ENCODE results near the gene PARD3B. TPM values are rescaled to one million over a fixed set of nuclear protein-coding genes. Genes with fewer than 3 reads are reported as not detected.

Gene PARD3B
- total RNA-seq, 1 experiment from 2014 or later: 3.9 TPM

- DNase-seq (peak; percentile 26), ATAC-seq (peak; percentile 87)
- Histone ChIP-seq H4K20me1 (ENCODE audit: low read length) (no peaks in the 10 kb centered on the region), H3K36me3 (ENCODE audit: low read depth, low read length) (no peaks in the 10 kb centered on the region), H3K27me3 (ENCODE audit: low read length) (no peaks in the 10 kb centered on the region), H3K4me2 (ENCODE audit: low read length) (no peak overlapping the region), H2AFZ (ENCODE audit: low read length) (no peak overlapping the region), H3K4me1 (ENCODE audit: insufficient read depth, low read length) (0 out of 2 replicates have a peak, but pooled peaks cover 8% of the 10 kb centered on the region), H3K79me2 (ENCODE audit: low read length) (no peaks in the 10 kb centered on the region), H3K9me3 (ENCODE audit: low read length) (no peaks in the 10 kb centered on the region), H3K9ac (ENCODE audit: low read length) (no peak overlapping the region), H3K27ac (ENCODE audit: low read length) (no peak overlapping the region), H3K4me3 (ENCODE audit: low read length) (no peak overlapping the region), H3F3A (ENCODE audit: low read length, unreplicated experiment) (no peaks in the 10 kb centered on the region), H3K9me2 (replicated peaks; ENCODE audit: low read length) (no peaks in the 10 kb centered on the region)
- POLR2A ChIA-PET (ENCODE audit: unreplicated experiment): interaction anchor here (0.6 kb wide), 1 partner anchor 682 kb away, joined by 3 read pairs; the partner anchor contains the start of genes EEF1B2 and NDUFS1
- CTCF ChIA-PET: interaction anchor here (0.7 kb wide), 1 partner anchor 28 kb away, joined by 4 read pairs; no protein-coding TSS in a partner anchor
- BruUV-seq (replicated peaks): no TSS peak
- TF ChIP-seq EZH2 (IDR thresholded peaks at IDR 0.05; ENCODE audit: low read length, unreplicated experiment) (no peak), EZH2phosphoT487 (IDR thresholded peaks at IDR 0.05; ENCODE audit: borderline replicate concordance, low read length) (no peak), CTCF (conservative IDR thresholded peaks at IDR 0.05; ENCODE audit: low read depth, low read length) (no peak)
- intact Hi-C loops (cut with micrococcal nuclease): loop anchor here (1.0 to 5.0 kb wide), 2 partner anchors 47 to 200 kb away; no protein-coding TSS in a partner anchor
Measured at GRCh38 chr2:205477016-205477705, 931.9 kb downstream of the PARD3B start.

- Histone ChIP-seq H3K4me3 (ENCODE audit: low read length) (no peak overlapping the region), H3K4me2 (ENCODE audit: low read length) (no peak overlapping the region), H3K4me1 (ENCODE audit: insufficient read depth, low read length) (0 out of 2 replicates have a peak, but pooled peaks cover 8% of the 10 kb centered on the region), H3K36me3 (ENCODE audit: low read depth, low read length) (no peaks in the 10 kb centered on the region), H3K27me3 (ENCODE audit: low read length) (no peaks in the 10 kb centered on the region), H3K79me2 (ENCODE audit: low read length) (no peaks in the 10 kb centered on the region), H3K27ac (ENCODE audit: low read length) (no peak overlapping the region), H3K9me3 (ENCODE audit: low read length) (no peaks in the 10 kb centered on the region), H3K9me2 (replicated peaks; ENCODE audit: low read length) (no peaks in the 10 kb centered on the region), H2AFZ (ENCODE audit: low read length) (no peak overlapping the region), H4K20me1 (ENCODE audit: low read length) (no peaks in the 10 kb centered on the region), H3F3A (ENCODE audit: low read length, unreplicated experiment) (no peaks in the 10 kb centered on the region), H3K9ac (ENCODE audit: low read length) (no peak overlapping the region)
- intact Hi-C loops (cut with micrococcal nuclease): no loop called here
- ChIA-PET CTCF (no interaction called here), POLR2A (ENCODE audit: unreplicated experiment) (interaction anchor here (0.5 kb wide), 1 partner anchor 9 kb away, joined by 3 read pairs; no protein-coding TSS in a partner anchor)
- BruUV-seq (replicated peaks): no TSS peak
- TF ChIP-seq CTCF (conservative IDR thresholded peaks at IDR 0.05; ENCODE audit: low read depth, low read length) (no peak), EZH2phosphoT487 (IDR thresholded peaks at IDR 0.05; ENCODE audit: borderline replicate concordance, low read length) (no peak), EZH2 (IDR thresholded peaks at IDR 0.05; ENCODE audit: low read length, unreplicated experiment) (no peak)
- ATAC-seq (no peak), DNase-seq (no peak)
Measured at GRCh38 chr2:205481861-205482260, 936.6 kb downstream of the PARD3B start.

Data from PC-3 (cell line).